Measurements from ENCODE around the gene MME. TPM values are rescaled to one million over a fixed set of nuclear protein-coding genes. Genes with fewer than 3 reads are reported as not detected.
"Not testable (repeated sequence)": the region's sequence is repeated elsewhere in the genome, so short reads cannot be mapped to it uniquely, and the experiment has no call there.

The MME gene
- total and polyA plus RNA-seq, 10 of the 15 experiments (the other 5 are each of a cell fraction or from before 2014, with no cell fraction given): under 0.01 to 0.23 (median 0.09) TPM; not detected in 3

DNA sequence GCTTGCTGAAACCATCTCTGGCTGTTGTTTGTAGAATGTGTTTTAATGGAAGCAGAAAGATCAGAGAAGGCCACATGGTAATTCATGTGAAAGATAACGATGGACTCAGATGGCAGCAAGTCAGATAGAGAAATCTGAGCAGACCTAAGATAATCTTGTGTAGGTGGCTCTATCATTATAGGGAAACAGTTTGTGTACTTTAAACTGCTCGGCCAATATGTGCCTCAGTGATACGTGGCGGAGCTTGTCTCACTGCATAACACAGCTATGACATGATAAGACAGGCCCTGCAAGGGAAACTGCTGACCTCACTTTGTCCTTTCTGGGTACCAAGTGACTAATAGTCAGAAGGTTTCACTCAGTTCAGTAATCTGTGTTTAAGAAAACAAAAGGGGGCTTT, 51.0 kb downstream of the MME start:
- ATAC-seq (peak; percentile 92), DNase-seq (ENCODE audit: low read depth, low spot score) (no peak), FAIRE-seq (no peak)
- no peaks in the 10 kb centered on the region for H3K4me1 ChIP-seq (ENCODE audit: control insufficient read depth, insufficient read depth, low read length)
- no peak overlapping the region for H2AFZ ChIP-seq (ENCODE audit: control insufficient read depth, low read depth, low read length)
- no peak overlapping the region for H3K9ac ChIP-seq (ENCODE audit: control insufficient read depth, insufficient read depth, low read length)
- intact Hi-C loops (cut with micrococcal nuclease; ENCODE audit: unreplicated experiment) (no loop called here), in situ Hi-C loops (cut with MboI) (no loop called here)
- H3K4me3 ChIP-seq: no peak overlapping the region
- H3K9me3 ChIP-seq (replicated peaks; ENCODE audit: control insufficient read depth, insufficient read depth, low read length): no peaks in the 10 kb centered on the region
- no peak overlapping the region for H3K4me2 ChIP-seq (ENCODE audit: control insufficient read depth, insufficient read depth)
- H3K27me3 ChIP-seq (replicated peaks in 1 of 2; ENCODE audit: control insufficient read depth in 2 of 2, insufficient read depth in 2 of 2, low read length in 1 of 2): no peaks in the 10 kb centered on the region
- CTCF ChIA-PET: no interaction called here
- SMC1A ChIA-PET (ENCODE audit: uncharacterized antibody, unreplicated experiment): interaction anchor here (1.0 kb wide), 1 partner anchor 161 kb away, joined by 3 read pairs; no protein-coding TSS in a partner anchor
- RAD21 ChIA-PET (ENCODE audit: unreplicated experiment): no interaction called here
- POLR2A ChIA-PET: no interaction called here
- H3K36me3 ChIP-seq (ENCODE audit: control insufficient read depth in 2 of 2, insufficient read depth in 2 of 2, low read length in 1 of 2): no peaks in the 10 kb centered on the region
- H4K20me1 ChIP-seq (ENCODE audit: control insufficient read depth, insufficient read depth): no peaks in the 10 kb centered on the region
- no peaks in the 10 kb centered on the region for H3K79me2 ChIP-seq (ENCODE audit: control insufficient read depth, insufficient read depth, low read length)
- no peak overlapping the region for H3K27ac ChIP-seq (ENCODE audit: control insufficient read depth, insufficient read depth)
- WGBS (ENCODE audit: insufficient coverage, insufficient replicate concordance, low lambda C conversion rate, missing lambda C conversion rate): 2% methylated on average over 4 of the region's 4 CpGs
- TF ChIP-seq NFIC (IDR thresholded peaks at IDR 0.05; ENCODE audit: low read depth, low read length) (peak; percentile 34; the same call in 1 of the 2 replicates), EP300 (IDR thresholded peaks at IDR 0.05; ENCODE audit: borderline replicate concordance in 1 of 2, control insufficient read depth in 1 of 2, low read depth in 2 of 2, low read length in 2 of 2) (no peak), CREM (IDR thresholded peaks at IDR 0.05; ENCODE audit: low read depth) (peak; percentile 58; the same call in 1 of the 2 replicates), CREB1 (IDR thresholded peaks at IDR 0.05; ENCODE audit: low read depth) (peak; percentile 60; the same call in 1 of the 2 replicates), ASH2L (IDR thresholded peaks at IDR 0.05; ENCODE audit: borderline replicate concordance, low read depth) (no peak), NR2C1 (IDR thresholded peaks at IDR 0.05) (no peak), NR2C2 (IDR thresholded peaks at IDR 0.05; ENCODE audit: borderline replicate concordance, control insufficient read depth, insufficient read length, low read depth) (no peak), FOXK2 (IDR thresholded peaks at IDR 0.05) (no peak), JUNB (IDR thresholded peaks at IDR 0.05) (peak; percentile 53; the same call in 1 of the 2 replicates)
- TF ChIP-seq, protein P1, sequence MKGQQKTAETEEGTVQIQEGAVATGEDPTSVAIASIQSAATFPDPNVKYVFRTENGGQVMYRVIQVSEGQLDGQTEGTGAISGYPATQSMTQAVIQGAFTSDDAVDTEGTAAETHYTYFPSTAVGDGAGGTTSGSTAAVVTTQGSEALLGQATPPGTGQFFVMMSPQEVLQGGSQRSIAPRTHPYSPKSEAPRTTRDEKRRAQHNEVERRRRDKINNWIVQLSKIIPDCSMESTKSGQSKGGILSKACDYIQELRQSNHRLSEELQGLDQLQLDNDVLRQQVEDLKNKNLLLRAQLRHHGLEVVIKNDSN (IDR thresholded peaks at IDR 0.05; ENCODE audit: borderline replicate concordance, extremely low read length, insufficient read depth, low read depth, low read length): no peak
- no TSS peak for BruUV-seq (replicated peaks)

DNA sequence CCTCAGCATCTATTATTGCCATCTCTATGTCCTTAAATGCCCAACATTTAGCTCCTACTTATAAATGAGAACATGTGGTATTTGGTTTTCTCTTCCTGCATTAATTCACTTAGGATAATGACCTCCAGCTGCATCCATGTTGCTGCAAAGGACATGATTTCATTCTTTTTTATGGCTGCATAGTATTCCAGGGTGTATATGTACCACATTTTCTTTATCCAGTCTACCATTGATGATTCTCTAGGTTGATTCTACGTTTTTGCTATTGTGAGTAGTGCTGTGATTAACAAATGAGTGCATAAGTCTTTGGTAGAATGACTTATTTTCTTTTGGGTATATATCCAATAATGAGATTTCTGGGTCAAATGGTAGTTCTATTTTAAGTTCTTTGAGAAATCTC, 54.2 kb downstream of the MME start:
- intact Hi-C loops (cut with micrococcal nuclease; ENCODE audit: unreplicated experiment); H2AFZ ChIP-seq (ENCODE audit: control insufficient read depth, low read depth, low read length); H3K27me3 ChIP-seq (replicated peaks in 1 of 2; ENCODE audit: control insufficient read depth in 2 of 2, insufficient read depth in 2 of 2, low read length in 1 of 2); FAIRE-seq; H3K4me1 ChIP-seq (ENCODE audit: control insufficient read depth, insufficient read depth, low read length); SMC1A ChIA-PET (ENCODE audit: uncharacterized antibody, unreplicated experiment); H3K9me3 ChIP-seq (replicated peaks; ENCODE audit: control insufficient read depth, insufficient read depth, low read length); RAD21 ChIA-PET (ENCODE audit: unreplicated experiment); H3K27ac ChIP-seq (ENCODE audit: control insufficient read depth, insufficient read depth); H3K9ac ChIP-seq (ENCODE audit: control insufficient read depth, insufficient read depth, low read length); CTCF ChIA-PET; ATAC-seq; H3K79me2 ChIP-seq (ENCODE audit: control insufficient read depth, insufficient read depth, low read length); BruUV-seq (replicated peaks); POLR2A ChIA-PET; H3K4me2 ChIP-seq (ENCODE audit: control insufficient read depth, insufficient read depth); H3K4me3 ChIP-seq; in situ Hi-C loops (cut with MboI); H4K20me1 ChIP-seq (ENCODE audit: control insufficient read depth, insufficient read depth); H3K36me3 ChIP-seq (ENCODE audit: control insufficient read depth in 2 of 2, insufficient read depth in 2 of 2, low read length in 1 of 2); DNase-seq (ENCODE audit: low read depth, low spot score): not testable (repeated sequence)
- WGBS (ENCODE audit: insufficient coverage, insufficient replicate concordance, low lambda C conversion rate, missing lambda C conversion rate): 0% methylated on average over 1 of the region's 1 CpG

Measured in GM12878 (cell line).